GM12891 (cell line): ENCODE measurements around the gene POU2F2.

Source experiments
- POLR2A ChIP-seq: IDR thresholded peaks from 2 replicates; pipeline ENCODE4 v1.6.1; 2011; ENCODE audit warnings: low read depth, low read length, control low read depth
- TAF1 ChIP-seq: IDR thresholded peaks from 2 replicates; pipeline ENCODE4 v1.6.1; 2011; ENCODE audit warnings: low read depth, low read length, control low read depth

- TF ChIP-seq POLR2A (no peak), TAF1 (no peak)
Observed at GRCh38 chr19:42053037-42053935, 79.0 kb downstream of the POU2F2 start.
